Stimulated activated CD8-positive, alpha-beta memory T cell treated with anti-CD3 and anti-CD28 coated beads, Interleukin-7, amount 100 ng/mL, for 1 hour (primary cell): Measurements from ENCODE around the gene GPR26.

Experiments
- DNase-seq, 2 donors: peaks; one replicate each; pipeline ENCODE4 v3.0.0-alpha.2; 2020; ENCODE audit warnings: low read depth in 2 of 2

GPR26 gene, protein sequence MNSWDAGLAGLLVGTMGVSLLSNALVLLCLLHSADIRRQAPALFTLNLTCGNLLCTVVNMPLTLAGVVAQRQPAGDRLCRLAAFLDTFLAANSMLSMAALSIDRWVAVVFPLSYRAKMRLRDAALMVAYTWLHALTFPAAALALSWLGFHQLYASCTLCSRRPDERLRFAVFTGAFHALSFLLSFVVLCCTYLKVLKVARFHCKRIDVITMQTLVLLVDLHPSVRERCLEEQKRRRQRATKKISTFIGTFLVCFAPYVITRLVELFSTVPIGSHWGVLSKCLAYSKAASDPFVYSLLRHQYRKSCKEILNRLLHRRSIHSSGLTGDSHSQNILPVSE

GRCh38 chr10:123666318-123667236 lies at the start of gene GPR26:
Gene GPR26 (plus strand): TSS chr10:123666355. CDS start chr10:123666408, 53 bp downstream.
- no peak for DNase-seq

GRCh38 chr10:123618224-123618623 lies 47.9 kb upstream of the GPR26 start:
- DNase-seq: no peak

DNA sequence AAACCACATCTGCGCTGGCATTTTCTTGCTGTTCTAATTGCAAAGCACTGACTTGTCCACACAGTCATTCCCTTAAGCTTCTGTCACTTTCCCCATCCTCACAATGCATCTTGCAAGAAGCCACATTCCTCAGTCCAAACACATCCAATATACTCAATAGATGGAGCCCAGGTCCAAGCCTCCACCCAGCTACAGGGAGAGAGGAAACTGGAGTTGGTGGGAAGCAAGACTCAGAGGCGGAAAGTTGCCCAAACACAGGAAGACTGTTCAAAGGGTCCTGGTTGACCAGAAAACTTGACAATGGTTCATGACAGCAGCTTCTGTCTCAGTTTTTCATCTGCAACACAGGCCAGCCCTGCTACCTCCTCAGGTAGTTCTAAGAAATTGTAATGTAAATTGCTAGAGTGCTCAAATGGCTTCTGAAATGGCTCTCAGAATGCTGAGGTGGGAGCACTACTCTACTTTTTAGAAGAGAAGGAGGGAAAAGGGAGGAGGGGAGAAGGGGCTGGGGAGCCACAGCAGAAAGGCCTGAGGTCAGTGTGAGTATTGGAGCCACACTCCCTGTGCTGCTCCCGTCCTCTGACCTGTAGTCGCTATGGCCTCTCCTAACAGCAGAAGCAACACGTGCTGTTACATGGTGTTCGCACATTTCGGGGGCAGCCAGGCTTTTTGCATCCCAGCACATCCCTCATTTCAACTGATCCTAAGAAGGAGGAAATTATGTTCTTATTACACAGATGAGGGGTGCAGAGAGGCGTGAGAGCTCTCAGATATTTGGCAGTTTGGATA lies 46.9 kb upstream of the GPR26 start:
- no peak for DNase-seq

- no peak for DNase-seq
Observed at GRCh38 chr10:123620621-123621020, 45.5 kb upstream of the GPR26 start.

DNA sequence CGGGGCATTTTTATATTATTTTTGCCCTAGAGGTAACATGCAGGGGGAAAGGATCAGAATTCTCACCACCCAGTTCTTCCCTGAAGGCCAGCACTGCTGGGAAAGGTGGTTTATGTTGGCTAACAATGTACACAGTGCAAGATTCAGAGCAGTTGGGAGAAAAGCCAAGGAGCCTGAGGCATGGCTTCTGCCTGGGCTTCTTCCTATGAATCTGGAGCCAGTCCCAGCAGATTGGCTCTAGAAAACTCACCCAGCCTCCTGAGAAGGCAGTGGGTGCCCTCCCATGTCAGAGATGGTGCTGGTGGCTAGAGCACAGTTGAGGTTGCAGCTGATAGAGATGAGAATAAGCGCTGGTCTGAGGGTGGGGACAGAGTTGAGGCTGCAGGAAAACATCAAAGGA lies 44.7 kb upstream of the GPR26 start:
- DNase-seq: no peak

DNA sequence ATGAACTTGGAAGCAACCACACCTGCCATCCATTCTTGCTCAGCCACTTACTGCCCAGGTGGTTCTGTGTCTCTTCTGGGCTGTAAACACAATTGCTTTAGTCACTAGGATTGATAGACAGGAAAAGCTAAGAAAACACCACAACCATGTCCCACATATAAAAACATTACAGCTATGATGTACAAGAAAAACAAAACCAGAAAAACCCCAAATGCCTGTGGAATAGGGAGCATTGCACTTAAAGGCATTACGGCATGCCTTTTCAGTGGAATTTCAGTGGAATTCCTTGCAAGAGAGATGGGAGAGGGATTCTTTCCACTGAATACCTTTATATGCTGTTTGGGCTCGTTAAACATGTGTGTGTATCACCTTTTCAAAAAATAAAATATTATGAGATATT lies 44.2 kb upstream of the GPR26 start:
- DNase-seq: no peak

- DNase-seq: no peak
Observed at GRCh38 chr10:123622381-123622780, 43.8 kb upstream of the GPR26 start.

GRCh38 chr10:123624086-123624485 lies 42.1 kb upstream of the GPR26 start:
- DNase-seq: no peak

DNA sequence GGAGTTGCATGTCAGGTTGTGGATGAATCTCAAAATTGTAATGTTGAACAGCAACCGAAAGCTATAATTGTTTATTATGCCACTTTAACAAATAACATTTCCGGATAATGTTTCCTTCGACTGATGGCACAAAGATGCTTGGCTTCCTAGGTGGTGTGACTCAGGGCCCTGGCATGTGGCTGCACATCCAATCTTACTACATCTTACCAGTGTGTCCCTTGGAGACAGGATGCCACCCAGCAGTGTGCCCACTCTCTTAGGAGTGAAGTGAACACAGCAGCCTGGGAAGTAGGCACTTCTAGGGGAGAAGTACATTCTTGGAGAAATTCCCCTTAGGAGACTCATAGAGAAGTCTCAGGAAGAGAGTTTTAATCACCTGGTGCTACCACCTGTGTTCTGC lies 33.0 kb upstream of the GPR26 start:
- no peak for DNase-seq

DNA sequence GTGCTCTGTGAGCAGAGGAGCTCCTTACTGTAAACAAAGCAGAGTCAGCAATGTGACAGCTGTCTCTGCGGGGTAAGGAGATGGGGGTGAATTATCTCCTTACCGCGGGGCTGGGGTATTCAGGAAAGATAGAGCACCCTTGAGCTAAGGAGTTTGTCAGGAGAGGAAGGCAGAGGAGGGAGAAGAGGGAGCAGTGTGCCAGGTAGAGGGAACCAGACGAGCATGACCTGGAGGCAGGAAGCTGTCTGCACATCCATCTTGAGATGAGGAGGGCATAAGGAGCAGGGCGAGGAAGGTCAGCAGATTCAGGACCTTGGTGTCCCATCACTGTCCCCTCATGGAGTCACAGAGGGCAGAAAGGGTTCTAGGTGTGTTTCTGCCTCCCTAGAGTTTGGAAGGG lies 32.5 kb upstream of the GPR26 start:
- no peak for DNase-seq

- no peak for DNase-seq
Observed at GRCh38 chr10:123634221-123634620, 31.9 kb upstream of the GPR26 start.

DNA sequence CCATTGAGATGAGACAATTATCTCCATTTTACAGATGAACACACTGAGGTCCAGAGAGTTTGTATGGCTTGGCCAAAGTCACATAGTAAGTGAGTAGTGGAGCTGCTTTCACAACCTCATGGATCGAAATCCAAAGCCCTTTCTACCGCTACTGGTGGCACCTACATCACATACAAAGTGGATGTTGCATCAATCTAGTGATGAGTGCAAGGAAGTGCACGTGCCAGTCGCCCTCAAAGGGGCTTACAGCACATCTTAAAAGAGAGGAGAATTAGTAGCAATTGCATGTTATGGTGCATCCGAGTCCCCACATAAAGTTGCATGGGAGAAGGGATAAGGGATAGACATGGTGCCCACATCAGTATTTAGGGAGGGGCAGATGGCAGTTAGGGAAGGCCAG lies 31.0 kb upstream of the GPR26 start:
- DNase-seq: no peak

GRCh38 chr10:123635745-123636144 lies 30.4 kb upstream of the GPR26 start:
- DNase-seq: no peak

DNA sequence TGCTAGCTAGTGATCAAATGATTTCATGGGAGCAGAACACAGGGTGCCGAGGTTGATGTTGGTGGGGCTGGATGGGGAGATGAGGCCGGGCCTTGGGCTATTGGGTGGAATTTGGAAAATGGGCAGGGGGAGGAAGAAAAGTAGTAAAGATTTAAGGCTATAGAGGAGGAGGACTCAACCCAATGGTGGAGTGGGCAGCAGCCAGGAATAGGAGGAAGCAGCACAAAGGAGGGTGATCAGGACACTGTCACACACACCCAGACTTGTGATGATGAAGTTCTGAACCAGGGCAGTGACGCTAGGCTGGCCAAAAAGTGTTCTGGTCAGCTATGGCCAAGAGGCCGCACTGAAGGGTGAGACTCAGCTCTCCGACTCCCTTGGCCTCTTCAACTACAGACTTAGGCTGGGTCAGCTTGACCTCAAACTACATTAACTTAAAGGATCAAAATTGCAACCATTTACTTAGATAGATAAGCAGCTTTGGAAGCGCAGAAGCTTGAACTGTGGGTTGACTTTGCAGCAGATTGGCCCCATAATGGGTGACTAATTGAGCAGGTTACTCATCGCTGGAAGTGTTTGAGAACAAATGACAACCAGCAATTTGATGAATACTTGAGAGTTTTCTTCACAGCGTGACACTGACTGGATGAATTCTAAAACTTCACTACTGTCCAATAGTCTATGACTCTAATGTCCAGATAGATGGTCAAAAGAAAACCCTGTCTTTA lies 29.4 kb upstream of the GPR26 start:
- DNase-seq: no peak

GRCh38 chr10:123637326-123637880 lies 28.8 kb upstream of the GPR26 start:
- no peak for DNase-seq

GRCh38 chr10:123639131-123639530 lies 27.0 kb upstream of the GPR26 start:
- no peak for DNase-seq

DNA sequence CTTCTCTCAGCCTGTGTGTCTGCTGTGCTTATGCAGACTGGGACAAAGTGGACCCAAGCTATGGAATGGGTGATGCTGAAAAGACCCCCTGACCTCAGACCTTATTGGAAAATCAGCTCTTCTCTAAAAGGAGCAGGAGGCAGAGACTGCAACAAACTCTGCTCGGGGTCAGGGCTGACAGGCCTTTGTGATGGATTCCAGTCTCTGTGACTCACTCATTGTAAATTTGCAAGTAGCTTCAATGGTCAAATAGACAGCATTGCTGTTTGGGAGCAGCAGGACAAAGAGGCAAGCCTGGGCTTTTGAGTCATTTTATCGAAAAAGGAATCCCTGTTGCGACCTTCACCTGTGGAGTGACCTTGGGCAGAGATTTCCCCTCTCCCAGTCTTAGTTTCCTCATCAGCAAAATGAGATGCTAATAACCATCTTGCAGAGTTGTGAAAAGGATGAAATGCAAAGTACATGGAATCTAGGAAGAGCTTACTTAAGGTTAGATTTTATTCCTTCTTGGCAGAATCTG lies 26.1 kb upstream of the GPR26 start:
- no peak for DNase-seq

DNA sequence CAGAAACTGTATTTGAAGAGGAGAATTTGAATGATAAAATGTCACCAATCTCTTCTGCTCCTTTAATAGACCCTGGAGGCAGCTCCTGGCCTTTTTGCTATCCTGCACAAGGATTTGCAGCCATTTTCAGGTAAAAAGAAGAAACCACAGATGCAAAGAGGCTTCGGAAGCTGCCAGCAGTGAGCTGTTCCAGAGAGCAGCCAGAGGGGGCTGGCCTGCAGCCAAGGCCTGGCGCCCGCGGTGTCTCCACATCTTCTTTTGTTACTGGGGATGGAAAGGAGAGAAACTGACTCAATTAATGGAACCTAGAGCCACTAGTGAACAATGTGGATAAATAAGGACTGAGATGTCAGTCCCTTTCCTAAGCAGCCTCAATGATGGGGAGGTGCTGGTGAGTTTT lies 23.9 kb upstream of the GPR26 start:
- DNase-seq: no peak

- no peak for DNase-seq
Observed at GRCh38 chr10:123642697-123643096, 23.5 kb upstream of the GPR26 start.

GRCh38 chr10:123643315-123643714 lies 22.8 kb upstream of the GPR26 start:
- DNase-seq: no peak

GRCh38 chr10:123645016-123645415 lies 21.1 kb upstream of the GPR26 start:
- DNase-seq: no peak
